Chondrocyte (in vitro differentiated cells): ENCODE measurements around the gene AGBL1. TPM values are rescaled to one million over a fixed set of nuclear protein-coding genes. Genes with fewer than 3 reads are reported as not detected.

Source experiments
- DNase-seq: peaks from one replicate; pipeline ENCODE4 v3.0.0; 2021; ENCODE audit warnings: mixed read lengths, low spot score
- H3K27ac Mint-ChIP-seq: one replicate; pipeline ENCODE4 v1.8.0; 2021; ENCODE audit warnings: mild to moderate bottlenecking, moderate library complexity, mixed read lengths; ENCODE audit not compliant: unreplicated experiment
- H3K27me3 Mint-ChIP-seq: 2 replicates; pipeline ENCODE4 v1.8.0; 2021; ENCODE audit warnings: low read depth, mixed read lengths
- H3K36me3 Mint-ChIP-seq: 2 replicates; pipeline ENCODE4 v1.8.0; 2021; ENCODE audit warnings: low read depth, mixed read lengths
- H3K4me1 Mint-ChIP-seq: 2 replicates; pipeline ENCODE4 v1.8.0; 2021; ENCODE audit warnings: low read depth, mild to moderate bottlenecking, mixed read lengths
- H3K4me3 Mint-ChIP-seq: one replicate; pipeline ENCODE4 v1.8.0; 2021; ENCODE audit warnings: mild to moderate bottlenecking, moderate library complexity, mixed read lengths; ENCODE audit not compliant: unreplicated experiment
- H3K9me3 Mint-ChIP-seq: 2 replicates; pipeline ENCODE4 v1.8.0; 2021; ENCODE audit warnings: low read depth, mixed read lengths
- CTCF ChIP-seq: fragments of 200-600 bp; sonication (generic); IDR thresholded peaks from 2 replicates; pipeline ENCODE4 v1.5.0; 2021; ENCODE audit warnings: antibody characterized with exemption, mild to moderate bottlenecking, moderate library complexity
- total RNA-seq: library from RNA; stranded (reverse); gene quantifications from 3 replicates; pipeline ENCODE4 v1.2.1, GENCODE V29; 2021

Gene AGBL1
- total RNA-seq, 1 donor from 2014 or later, result not detected

DNA sequence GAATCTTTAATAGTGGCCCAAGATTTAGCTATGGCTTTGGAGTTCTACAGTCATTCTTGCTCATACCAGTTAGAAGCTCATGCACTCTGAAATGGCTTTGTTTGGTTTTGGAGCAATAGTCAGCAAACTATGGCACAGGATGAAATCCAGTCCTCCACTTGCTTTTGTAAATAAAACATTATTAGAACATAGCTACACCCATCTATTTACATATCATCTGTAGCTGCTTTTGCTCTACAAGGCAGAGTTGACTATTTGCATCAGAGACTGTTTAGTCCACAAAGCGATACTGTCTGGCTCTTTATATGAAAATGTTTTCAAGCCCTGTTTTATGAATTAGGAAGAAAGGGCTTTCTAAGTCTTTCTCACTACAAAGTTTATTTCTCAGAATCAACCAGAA is 716.9 kb downstream of the AGBL1 start:
- Mint-ChIP-seq H3K4me3 (no peak overlapping the region), H3K27me3 (no peaks in the 10 kb centered on the region), H3K36me3 (no peaks in the 10 kb centered on the region), H3K9me3 (no peaks in the 10 kb centered on the region), H3K27ac (no peak overlapping the region), H3K4me1 (no peaks in the 10 kb centered on the region)
- DNase-seq, result no peak
- TF ChIP-seq CTCF, result no peak

DNA sequence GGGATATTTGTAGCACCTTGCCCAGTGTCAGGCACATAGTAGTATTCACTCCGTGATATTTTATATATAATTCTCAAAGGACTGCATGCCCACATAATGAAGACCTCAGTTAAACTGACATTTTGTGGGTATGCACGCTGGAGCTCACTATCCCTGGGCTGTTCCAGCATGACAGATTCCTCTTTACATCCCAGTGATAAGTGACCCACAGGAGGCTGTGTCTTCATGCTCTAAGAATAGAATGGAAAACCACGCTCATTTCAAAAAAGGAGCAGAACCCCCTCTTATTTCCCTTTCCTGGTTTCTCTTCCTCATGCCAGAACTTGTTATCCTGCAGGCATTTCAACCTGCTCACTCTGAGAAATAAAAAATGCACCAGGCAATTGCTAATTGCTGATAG is 717.5 kb downstream of the AGBL1 start:
- DNase-seq, result no peak
- Mint-ChIP-seq H3K36me3 (no peaks in the 10 kb centered on the region), H3K4me1 (no peaks in the 10 kb centered on the region), H3K27ac (no peak overlapping the region), H3K9me3 (no peaks in the 10 kb centered on the region), H3K27me3 (no peaks in the 10 kb centered on the region), H3K4me3 (no peak overlapping the region)
- no peak for TF ChIP-seq CTCF

- H3K27me3 Mint-ChIP-seq, result no peaks in the 10 kb centered on the region
- H3K36me3 Mint-ChIP-seq, result no peaks in the 10 kb centered on the region
- H3K4me1 Mint-ChIP-seq, result no peaks in the 10 kb centered on the region
- no peak for TF ChIP-seq CTCF
- no peaks in the 10 kb centered on the region for H3K9me3 Mint-ChIP-seq
- no peak overlapping the region for H3K4me3 Mint-ChIP-seq
- no peak overlapping the region for H3K27ac Mint-ChIP-seq
- no peak for DNase-seq
Observed at GRCh38 chr15:86799226-86799625, 719.6 kb downstream of the AGBL1 start.

GRCh38 chr15:86802244-86802643 is 722.6 kb downstream of the AGBL1 start:
- Mint-ChIP-seq H3K4me3 (no peak overlapping the region), H3K27me3 (no peaks in the 10 kb centered on the region), H3K27ac (no peak overlapping the region), H3K36me3 (no peaks in the 10 kb centered on the region), H3K4me1 (no peaks in the 10 kb centered on the region), H3K9me3 (no peaks in the 10 kb centered on the region)
- TF ChIP-seq CTCF, result no peak
- DNase-seq, result no peak

DNA sequence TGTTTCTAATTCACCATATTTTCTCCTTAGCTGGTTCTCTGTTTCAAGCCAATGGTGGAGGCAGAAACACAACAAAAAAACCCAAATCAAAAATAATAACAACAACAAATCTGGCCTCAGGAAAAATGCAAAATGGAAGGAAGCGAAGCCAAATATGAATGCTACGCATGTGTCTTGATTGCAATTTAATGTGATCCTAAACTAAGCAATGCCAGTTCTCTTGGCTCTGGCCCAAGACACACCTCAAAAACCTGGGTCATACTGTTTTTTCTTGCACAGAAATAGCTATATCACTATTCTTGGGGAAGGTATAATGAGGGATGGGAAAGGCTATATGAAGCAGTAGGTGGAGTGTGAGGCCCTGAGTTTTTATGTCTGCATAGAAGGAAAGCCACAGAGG is 724.7 kb downstream of the AGBL1 start:
- Mint-ChIP-seq H3K4me3 (no peak overlapping the region), H3K36me3 (no peaks in the 10 kb centered on the region), H3K4me1 (no peaks in the 10 kb centered on the region), H3K9me3 (no peaks in the 10 kb centered on the region), H3K27me3 (no peaks in the 10 kb centered on the region), H3K27ac (no peak overlapping the region)
- TF ChIP-seq CTCF, result no peak
- no peak for DNase-seq
